ENCODE measurements around the gene DGCR6L.
"Not testable (repeated sequence)": the region's sequence is repeated elsewhere in the genome, so short reads cannot be mapped to it uniquely, and the experiment has no call there.

GRCh38 chr22:20314741-20315336 lies 5.0 kb downstream of the DGCR6L start:
- not testable (repeated sequence) for TF ChIP-seq CTCF (conservative IDR thresholded peaks at IDR 0.05 in 1 of 2, IDR thresholded peaks at IDR 0.05 in 1 of 2; ENCODE audit: low read depth in 1 of 2, low read length in 2 of 2); EZH2 (IDR thresholded peaks at IDR 0.05; ENCODE audit: low read length, missing control alignments)

All from fibroblast of lung (primary cell).